ENCODE results near the gene NEK11.
A peak's percentile ranks its signal among the peaks of the same experiment; 100 is the strongest.

NEK11 gene

DNA sequence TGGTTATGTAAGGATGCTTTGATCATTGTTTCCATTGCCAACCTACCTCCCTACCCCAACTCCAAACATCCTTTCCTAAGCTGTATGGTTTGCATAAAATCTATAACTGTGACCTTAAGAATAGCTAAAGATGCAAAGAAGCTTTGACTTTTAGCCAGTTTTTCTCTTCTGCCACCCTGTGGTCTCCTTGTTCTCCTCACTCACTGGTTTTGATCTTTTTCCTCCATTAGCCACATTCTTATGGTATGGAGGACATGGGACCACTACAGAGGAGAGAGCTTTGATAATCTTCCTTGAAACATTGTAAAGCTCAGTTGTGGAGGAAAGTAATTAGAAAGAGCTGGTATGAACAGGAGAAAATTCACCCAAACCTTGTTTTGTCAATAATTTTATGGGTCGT is 115.9 kb downstream of the NEK11 start:
- peak; percentile 1 for DNase-seq

DNA sequence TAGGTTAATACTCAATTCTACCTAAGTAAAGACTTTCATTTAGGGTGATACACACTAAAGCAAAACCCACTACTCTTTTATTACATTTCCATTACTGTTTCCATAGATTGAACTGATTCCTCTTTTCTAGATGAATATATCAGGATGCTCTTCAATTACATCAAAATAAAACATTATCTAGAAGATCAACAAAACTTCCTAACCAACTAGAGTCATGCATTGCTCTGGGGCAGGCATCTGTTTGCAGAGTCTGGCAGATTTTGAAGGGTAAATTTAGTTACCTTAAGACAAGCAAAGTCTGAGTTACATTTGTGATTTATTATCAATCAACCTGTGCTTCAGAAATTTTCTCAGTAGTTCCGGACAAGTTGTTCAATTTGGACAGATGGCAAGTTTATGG is 117.1 kb downstream of the NEK11 start:
- DNase-seq = no peak

DNA sequence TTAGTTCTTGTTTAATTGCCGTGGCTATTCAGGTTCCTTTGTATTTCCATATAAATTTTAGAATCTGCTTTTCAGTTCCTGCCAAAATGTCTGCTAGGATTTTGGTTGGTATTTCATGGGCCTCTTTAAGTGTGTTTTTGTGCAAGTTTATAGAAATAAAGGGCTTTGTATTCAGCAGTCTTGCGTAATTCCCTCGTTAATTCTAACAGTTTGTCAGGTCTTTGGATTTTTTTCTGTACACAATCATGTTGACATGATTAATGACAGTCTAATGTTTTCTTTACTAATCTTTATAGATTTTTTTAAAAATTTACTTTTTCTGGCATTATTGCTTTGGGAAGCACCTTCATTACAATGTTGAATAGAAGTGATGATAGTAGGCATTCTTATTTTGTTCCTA is 120.9 kb downstream of the NEK11 start:
- DNase-seq = no peak

GRCh38 chr3:131158434-131158833 is 131.8 kb downstream of the NEK11 start:
- DNase-seq = no peak

DNA sequence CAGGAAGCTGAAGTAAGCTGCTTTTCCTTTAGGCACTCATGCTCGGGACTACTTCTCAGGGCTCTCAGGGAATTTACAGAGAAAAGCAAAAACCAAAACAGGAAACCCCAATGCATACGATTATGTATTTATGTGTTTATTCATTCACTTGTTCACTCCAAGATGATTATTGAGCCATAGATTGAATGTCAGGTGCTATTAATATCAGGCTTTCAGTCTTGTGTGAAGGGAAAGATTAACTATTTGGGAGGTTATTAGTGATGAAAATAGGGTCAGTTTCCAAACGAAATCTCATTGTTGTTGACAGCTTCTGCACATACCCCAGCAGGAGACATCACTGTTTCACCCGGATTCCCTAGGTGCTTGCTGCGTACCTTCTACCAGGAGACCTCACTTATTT is 135.8 kb downstream of the NEK11 start:
- no peak for DNase-seq

GRCh38 chr3:131167867-131168266 is 141.2 kb downstream of the NEK11 start:
- no peak for DNase-seq

GRCh38 chr3:131169331-131169730 is 142.7 kb downstream of the NEK11 start:
- DNase-seq = no peak

DNA sequence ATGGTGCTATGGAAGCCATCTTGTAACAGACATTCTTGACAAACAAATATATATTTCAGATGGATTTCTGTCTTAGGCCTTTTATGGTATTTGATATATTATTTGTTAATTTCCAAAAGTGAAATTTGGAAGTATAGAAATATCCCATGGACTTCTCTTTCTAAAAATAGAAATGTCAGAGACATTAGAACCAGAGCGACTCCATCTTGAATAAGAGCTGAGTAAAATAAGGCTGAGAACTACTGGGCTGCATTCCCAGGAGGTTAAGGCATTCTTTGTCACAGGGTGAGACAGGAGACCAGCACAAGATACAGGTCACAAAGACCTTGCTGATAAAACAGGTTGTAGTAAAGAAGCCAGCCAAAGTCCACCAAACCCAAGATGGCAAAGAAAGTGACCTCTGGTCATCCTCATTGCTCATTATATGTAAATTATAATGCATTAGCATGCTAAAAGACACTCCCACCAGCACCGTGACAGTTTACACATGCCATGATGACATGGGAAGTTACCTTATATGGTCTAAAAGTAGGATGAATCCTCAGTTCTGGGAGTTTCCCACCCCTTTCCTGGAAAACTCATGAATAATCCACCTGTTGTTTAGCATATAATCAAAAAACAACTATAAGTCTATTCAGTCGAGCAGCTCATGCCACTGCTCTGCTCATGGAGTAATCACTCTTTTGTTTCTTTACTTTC is 146.0 kb downstream of the NEK11 start:
- DNase-seq = no peak

- no peak for DNase-seq
These were observed 148.1 kb downstream of the NEK11 start for GRCh38 chr3:131174752-131175151.

- DNase-seq = no peak
These were observed 152.2 kb downstream of the NEK11 start for GRCh38 chr3:131178710-131179375.

GRCh38 chr3:131192701-131193100 is 166.0 kb downstream of the NEK11 start:
- DNase-seq = no peak

- DNase-seq = no peak
These were observed 167.1 kb downstream of the NEK11 start for GRCh38 chr3:131193641-131194238.

GRCh38 chr3:131194816-131195215 is 168.1 kb downstream of the NEK11 start:
- DNase-seq = no peak

DNA sequence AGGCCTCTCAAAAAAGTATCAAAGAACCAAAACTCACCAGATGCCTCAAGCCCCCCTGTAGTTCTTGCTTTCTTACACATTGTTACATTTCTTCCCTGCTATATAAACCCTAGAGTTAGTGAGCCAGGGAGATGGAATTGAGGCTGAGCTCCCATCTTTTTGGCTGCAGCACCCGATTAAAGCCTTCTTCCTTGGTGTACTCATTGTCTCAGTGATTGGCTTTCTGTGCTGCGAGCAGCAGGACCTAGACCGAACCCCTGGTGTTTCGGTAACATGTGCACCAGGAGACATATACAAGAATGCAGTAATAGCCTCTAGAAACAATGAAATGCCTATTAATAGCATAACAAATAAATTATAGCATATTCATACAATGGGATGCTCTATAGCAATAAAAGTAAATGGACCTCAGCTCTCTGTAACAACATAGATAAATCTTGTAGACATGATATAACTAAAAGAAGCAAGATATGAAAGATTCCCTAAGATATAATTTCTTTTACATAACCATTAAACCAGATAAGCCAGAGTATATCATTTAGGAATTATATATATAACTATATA is 174.0 kb downstream of the NEK11 start:
- no peak for DNase-seq

DNA sequence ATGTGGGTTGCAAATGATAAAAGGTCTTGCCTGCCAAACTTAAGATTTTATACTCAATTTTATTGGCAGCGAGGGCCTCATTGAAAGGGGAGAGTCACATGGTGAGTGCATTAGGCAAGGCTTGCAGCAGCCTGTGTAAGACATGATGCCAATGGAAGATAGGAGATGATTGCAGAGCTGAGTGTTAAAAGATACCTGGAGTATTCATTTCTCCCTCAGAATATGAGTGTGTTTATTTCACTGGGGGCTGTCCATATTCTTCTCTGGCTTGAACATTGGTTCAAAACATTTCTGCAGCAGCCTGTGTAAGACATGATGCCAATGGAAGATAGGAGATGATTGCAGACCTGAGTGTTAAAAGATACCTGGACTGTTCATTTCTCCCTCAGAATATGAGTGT is 189.7 kb downstream of the NEK11 start:
- DNase-seq = no peak

DNA sequence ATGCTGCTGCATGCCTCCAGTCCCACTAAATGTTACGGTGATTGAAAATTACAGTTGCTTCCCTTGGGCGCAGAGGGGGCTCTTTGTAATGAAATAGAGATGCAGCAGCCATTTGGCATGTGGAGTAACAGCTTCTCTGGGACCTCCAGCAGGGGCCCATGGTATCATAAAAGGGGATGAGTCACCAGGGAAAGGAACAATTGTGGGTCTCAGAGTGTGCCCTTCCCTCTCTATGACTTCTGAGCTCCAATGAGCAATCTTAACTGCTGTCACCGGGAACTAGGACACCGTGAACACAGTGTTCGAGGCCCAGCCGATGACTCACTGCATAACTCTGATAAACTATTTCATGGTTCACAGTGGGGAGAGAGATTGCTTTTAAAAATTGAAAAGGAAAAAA is 190.1 kb downstream of the NEK11 start:
- DNase-seq = no peak

GRCh38 chr3:131217296-131217741 is 190.6 kb downstream of the NEK11 start:
- no peak for DNase-seq

GRCh38 chr3:131218196-131218595 is 191.5 kb downstream of the NEK11 start:
- DNase-seq = no peak

DNA sequence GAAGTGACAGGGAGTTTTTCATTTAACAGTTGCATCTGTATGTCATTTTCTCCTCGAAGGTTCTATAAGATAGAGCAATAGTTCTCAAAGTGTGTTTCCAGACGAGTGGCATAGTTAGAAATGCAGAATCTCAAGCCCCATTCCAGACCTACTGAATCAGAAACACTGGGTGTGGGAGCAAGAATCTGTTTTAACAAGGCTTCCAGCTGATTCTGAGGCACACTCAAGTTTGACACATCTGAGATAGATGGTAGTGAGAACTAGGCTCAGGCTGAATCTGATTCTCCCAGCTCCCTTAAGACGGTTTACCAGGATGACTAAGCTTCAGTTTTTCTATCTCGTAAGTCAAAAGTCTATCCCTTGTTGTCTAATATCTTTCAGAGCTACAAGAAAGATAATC is 195.1 kb downstream of the NEK11 start:
- no peak for DNase-seq

- DNase-seq = no peak
These were observed 195.9 kb downstream of the NEK11 start for GRCh38 chr3:131222599-131222998.

- no peak for DNase-seq
These were observed 197.0 kb downstream of the NEK11 start for GRCh38 chr3:131223373-131224289.

GRCh38 chr3:131224886-131225550 is 198.3 kb downstream of the NEK11 start:
- no peak for DNase-seq

Data from NCI-H345 (cell line).